Amniotic stem cell (primary cell): ENCODE measurements around the gene TRDN.
"Not testable (repeated sequence)": the region's sequence is repeated elsewhere in the genome, so short reads cannot be mapped to it uniquely, and the experiment has no call there.

ENCODE experiments used
- DNase-seq: peaks from one replicate; lab custom pipeline; 2025; lab: John Stamatoyannopoulos, UW

TRDN gene

DNA sequence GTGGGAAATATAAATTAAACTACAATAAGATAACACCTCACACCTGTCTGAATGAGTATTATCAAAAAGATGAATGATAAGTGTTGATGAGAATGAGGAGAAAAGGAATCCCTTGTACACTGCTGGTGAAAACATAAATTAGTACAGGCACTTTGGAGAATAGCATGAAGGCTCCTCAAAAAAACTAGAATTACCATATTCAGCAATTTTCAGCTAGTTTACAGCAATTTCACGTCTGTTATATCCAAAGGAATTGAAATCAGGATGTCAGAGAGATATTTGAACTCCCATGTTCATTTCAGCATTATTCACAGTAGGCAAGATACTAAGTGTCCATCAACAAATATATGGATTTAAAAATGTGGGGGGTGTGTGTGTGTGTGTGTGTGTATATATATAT lies 348.1 kb downstream of the TRDN start:
- DNase-seq: no peak

DNA sequence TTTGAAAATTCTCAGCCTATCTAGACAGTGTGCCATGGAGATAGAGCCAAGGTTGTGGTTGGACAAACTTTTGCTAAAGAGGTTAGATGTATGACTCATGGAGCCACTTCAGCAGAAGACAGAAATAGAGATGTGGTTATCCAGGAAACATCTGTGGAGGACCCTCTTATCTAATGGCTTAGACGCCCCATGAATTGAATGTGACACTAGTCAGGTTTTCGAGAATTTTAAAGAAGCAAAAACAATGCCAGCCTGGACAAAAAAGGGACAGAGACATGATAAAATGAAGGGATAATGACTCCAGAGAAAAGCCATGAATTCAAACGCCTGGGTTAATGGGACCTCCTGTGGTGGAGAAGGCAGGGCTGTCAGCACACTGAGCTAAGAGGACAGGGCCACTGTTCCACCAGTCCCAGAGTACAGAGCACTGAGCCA lies 360.2 kb downstream of the TRDN start:
- no peak for DNase-seq

DNA sequence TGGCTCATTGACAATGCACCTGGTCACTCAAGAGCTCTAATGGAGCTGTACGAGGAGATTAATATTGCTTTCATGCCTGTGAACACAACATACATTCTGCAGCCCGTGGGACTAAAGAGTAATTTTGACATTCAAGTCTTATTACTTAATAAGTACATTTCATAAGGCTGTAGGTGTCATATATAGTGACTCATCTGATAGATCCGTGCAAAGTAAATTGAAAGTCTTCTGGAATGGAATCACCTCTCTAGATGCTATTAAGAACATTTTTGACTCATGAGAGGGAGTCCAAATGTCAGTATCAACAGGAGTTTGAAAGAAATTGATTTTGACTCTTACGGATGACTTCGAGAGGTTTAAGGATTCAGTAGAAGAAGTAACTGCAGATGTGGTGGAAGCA lies 372.8 kb downstream of the TRDN start:
- DNase-seq: no peak

DNA sequence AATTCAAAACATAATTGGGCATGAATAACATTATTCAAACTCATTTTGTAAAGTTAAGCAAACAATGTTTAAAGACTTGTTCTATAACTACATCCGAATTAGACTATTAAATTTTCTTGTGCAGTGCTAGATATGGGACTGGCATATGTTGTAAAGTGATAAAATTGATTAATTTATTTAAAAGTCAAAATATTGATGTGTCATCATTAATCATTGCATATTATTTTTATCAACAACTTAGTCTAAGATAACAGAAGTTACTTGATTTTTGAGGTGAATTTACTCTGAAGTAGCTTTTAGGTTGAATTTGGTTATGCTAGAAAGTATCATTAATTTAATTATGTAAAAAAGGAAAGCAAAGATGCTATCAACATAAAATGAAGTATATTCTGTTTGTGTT lies 396.1 kb downstream of the TRDN start:
- DNase-seq: no peak

DNA sequence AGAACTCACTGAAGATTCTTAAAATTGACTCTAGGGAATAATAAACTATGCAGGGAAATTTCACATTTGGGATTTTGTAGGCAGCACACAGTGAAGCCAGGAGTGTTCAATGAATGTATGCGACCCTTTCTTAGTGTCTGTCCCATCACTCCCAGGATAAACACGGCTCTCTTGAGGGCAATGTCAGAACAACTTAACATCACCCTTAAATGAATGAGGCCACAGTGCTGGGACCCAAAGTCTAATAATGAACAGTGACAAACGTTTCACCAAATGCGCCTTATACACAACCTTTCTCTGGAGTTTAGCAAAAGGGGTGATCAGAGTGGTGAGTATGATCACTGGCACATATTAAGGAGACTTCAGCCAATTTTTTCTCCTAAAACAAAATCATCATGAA lies 403.4 kb downstream of the TRDN start:
- DNase-seq: no peak

DNA sequence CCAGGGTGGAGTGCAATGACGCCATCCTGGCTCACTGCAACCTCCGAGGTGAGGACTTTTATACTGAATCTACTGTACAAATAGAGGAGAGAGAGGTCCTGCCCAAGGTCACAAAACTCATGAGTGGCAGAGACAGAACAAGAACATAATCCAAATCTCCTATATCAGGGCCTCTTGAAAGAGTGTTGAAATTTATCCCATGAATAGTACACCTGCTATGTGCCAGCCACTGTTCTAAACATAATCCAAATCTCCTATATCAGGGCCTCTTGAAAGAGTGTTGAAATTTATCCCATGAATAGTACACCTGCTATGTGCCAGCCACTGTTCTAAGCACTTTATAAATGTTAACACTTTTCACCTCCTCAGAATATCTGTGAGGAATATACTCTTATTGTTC lies 409.0 kb downstream of the TRDN start:
- DNase-seq: not testable (repeated sequence)

DNA sequence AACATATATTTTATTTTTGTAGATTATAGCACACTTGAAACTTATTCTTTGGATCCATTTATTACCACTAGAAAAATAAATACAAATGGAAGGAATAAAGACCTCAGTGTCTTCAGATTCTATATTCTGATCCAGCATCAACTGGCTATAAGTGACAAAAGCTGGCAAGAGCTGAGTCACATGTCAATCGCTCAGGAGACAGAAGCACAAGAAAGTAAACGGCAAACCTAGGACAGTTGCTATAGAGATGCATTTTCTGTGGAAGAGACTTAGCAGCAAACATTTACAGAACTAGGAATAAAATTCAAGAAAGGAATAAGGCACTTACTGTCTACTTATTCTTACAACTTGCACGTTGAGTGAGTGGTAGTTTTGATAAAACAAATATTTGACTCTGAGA lies 410.4 kb downstream of the TRDN start:
- no peak for DNase-seq

DNA sequence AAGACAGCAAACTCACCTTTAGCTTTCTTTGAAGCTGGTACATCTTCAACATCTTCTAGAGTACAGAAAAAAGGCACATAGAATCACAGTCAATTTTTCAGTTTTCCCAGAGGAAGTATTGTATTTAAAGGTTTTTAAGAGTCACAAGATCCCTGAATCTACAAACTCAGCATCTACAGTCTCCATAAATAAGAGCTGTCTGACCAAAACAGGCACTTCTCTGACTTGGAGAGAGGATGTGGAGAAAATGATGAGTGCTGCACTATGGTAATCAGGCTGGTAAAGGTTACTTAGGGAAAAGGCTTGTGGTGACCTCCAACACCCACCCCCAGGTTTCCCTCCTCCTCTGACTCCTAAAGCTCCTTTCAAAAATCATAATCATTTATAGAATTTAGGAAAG lies 412.7 kb downstream of the TRDN start:
- DNase-seq: no peak

DNA sequence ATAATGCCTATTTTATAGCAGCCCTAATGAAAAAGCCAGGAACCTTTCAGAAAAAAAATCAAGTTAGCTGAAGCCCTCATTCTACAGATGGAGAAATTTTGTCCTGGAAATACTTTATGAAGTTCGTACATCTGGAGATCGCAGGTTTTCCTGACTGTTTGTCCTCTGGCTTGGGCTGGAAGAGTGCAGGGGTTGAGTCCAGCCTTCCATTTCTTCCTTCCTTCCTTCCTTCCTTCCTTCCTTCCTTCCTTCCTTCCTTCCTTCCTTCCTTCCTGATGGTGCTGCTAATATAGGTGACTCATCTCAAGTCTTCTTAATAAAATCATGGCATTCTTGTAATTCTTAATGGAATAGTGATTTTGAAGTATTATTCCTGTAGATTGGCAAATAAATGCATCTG lies 413.3 kb downstream of the TRDN start:
- DNase-seq: no peak

DNA sequence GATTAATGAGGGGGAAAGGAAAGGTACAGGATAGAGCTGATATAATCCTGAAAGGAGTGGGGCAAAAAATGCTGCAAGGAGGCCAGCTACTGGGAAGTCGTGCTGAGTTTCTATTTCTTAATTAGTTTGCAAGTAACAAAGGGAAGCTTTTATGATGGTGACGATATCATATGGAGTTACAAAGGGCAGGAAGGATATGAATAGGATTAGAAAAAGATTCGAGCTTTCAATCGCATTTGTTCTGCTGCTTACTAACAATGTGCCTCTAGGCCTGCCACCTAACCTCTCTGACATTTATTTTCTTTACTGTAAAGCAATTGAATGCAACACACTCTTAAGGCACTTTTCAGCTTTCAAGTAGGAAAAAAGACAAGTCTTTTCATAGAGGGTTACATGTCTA lies 421.5 kb downstream of the TRDN start:
- DNase-seq: no peak

DNA sequence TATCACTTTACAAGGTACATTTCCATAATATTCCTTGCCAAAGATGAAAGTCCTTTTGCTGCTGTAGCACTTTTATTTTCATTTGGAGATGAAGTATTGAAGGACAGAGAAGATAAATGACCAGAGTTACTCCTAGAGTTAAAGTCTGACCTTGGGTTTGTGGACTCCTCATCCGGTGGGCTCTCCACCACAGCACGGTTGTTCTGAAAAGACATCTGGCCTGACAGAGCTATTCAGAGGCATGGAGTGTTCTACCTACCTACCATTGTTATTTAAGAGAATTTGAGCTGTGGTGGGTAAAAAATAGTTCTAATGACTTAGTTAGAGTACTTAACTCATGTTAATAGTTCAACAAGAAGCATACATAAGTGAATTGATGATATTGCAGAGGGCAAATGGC lies 422.3 kb downstream of the TRDN start:
- DNase-seq: no peak

DNA sequence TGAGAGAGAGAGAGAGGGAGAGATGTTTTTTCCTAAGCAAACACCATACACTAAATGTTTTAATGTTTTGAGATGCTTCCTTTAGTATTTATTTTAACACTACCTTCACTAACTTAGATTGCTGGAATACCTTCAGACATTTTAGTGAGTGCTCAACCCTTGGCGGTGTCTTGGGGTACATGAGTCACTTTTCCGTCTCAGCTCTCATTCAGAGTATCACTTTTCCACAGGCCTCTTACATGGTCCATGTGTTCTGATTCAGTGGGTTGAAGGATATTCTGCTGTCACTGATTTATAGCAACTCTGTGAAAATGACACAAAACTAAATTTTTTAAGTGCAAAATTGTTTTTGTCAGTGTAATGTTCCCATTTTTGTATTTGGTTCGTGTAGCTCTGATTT lies 422.8 kb downstream of the TRDN start:
- no peak for DNase-seq

DNA sequence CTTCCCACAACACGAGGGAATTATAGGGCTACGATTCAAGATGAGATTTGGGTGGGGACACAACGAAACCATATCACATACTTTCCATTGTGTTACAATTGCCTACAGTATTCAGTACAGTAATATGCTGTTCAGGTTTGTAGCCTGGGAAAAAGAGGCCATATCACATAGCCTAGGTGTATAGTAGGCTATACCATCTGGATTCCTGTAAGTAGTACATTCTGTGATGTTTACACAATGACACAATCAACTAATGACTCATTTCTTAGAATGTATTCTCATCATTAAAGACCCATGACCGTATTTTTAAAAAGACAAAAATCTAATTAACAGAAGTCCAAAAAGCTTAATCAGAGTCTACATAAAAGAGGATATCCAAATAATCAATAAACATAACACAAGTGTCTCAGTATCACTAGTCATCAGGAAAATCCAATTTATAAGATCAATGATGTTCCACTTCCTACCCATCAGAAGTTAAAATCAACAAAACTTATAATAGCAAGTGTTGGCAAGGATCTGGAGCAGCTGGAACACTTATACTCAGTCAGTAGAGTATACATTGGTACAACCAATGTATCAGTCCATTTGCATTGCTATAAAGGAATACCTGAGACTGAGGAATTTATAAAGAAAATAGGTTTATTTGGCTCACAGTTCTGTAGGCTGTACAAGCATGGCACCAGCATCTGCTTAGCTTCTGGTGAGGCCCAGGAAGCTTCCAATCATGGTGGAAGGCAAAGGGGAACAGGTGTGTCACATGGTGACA lies 424.8 kb downstream of the TRDN start:
- DNase-seq: no peak

DNA sequence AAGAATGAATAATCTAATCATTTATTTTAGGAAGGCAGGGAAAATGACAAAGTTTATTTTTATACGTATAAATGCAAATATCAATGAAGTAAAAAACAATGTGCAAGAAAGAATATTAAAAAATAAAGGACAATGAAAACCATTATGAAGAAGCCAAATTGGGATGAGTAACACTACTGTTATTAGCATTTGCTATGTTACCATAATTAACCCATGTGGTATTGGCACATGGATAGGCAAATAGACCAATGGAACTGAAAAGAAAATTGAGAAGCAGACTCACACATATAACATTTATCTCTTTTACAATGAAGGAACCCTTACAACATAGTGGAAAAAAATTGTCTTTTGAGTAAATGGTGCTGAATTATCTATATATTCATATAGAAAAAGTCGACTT lies 426.1 kb downstream of the TRDN start:
- DNase-seq: no peak

DNA sequence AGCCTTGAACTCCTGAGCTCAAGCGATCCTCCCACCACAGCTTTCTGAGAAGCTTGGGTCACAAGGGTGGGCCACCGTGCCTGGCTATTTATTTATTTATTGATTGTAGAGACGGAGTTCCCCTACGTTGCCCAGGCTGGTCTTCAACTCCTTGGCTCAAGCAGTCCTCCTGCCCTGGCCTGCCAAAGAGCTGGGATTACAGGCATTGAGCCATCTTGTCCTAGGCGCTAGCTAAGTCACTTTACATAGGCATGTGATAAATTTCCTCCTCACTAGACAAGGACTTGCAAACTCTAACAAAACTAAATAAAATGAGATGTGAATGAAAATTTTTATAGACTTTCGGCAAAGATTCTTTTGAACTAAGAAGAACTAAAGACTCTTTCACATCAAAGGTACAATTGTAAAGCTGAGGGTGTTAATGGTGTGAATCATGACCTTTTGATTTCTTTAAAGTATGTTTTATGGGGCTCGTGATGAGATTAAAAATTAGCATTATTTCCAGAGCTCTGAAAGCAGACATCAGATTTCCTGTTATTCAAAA lies 428.7 kb downstream of the TRDN start:
- DNase-seq: no peak

DNA sequence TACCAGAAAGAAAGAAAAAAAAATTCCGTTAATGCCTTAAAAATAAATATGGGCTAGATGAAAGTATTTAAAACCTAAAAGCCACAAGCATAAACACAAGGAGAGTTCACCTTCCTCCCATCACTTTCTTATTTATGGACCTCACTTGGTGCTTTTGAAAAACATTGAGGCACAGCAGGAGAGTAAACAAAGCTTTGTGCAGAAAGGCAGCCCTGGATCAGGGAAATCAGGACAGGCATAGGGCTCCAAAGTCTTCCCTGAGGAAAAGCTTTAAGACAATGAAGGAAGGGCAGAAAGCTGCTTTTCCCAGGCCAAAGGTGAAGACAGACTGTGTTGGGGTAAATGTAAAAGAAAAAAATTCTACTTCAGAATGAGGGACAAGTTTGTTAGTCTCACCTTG lies 432.8 kb downstream of the TRDN start:
- no peak for DNase-seq

DNA sequence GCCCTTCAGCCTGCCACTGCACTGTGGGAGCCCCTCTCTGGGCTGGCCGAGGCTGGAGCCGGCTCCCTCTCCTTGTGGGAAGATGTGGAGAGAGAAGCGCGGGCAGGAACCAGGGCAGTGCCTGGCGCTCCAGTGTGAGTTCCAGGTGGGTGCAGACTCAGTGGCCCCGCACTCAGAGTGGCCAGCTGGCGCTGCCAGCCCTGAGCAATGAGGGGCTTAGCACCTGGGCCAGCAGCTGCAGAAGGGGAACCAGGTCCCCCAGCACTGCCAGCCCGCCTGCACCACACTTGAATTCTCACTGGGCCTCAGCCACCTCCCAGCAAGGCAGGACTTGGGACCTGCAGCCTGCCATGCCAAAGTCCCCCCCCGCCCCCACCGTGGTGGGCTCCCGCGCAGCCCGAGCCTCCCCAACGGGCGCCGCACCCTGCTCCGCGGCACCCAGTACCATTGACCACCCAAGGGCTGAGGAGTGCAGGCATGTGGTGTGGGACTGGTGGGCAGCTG lies 434.8 kb downstream of the TRDN start:
- no peak for DNase-seq

DNA sequence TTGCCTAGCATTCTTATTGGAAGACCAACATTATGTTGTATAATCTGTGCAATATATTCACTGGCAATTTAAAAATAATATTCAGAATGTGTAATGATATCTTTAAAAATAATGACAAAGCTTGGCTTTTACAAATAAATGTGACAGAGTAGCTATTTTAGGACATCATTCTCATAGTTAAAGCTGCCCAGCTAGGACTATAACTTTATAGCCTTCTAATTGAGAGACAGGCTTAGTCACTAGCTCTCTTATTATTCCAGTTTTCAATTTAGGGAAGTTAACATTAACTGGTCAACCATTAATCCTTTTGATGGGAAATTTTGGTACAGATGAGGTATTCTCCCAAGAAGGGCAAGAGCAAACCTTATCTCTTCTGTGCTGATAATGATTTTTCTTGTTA lies 443.5 kb downstream of the TRDN start:
- no peak for DNase-seq

DNA sequence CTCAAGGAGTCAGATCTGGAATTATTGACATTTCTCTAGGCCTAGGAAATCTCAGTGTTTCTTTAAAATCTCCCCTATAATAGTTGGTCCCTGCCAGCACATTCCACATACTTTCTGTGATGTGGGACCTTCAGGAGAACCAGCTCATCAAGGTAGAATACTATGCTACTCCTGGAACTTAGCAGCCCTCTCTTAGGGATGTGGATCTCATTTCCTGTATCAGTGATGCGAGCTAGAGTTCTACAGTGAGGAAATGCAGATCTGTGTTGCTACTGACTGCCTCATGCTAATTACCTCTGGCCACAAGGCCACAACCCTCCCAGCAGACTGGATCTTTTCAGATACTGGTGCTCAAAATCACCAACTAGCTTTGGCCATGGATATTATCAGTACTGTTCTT lies 446.9 kb downstream of the TRDN start:
- no peak for DNase-seq

DNA sequence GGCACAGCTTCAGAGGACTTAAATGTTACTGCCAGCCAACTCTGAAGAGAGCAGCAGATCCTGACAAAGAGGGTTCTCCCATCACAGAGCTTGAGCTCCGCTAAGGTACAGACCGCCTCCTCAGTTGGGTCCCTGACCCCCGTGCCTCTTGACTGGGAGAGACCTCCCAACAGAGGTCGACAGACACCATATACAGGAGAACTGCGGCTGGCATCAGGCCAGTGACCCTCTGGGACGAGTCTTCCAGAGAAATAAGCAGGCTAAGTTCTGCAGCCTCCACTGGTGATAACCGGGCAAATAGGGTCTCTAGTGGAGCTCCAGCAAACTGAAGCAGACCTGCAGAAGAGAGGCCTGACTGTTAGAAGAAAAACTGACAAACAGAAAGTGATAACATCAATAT lies 453.8 kb downstream of the TRDN start:
- no peak for DNase-seq

DNA sequence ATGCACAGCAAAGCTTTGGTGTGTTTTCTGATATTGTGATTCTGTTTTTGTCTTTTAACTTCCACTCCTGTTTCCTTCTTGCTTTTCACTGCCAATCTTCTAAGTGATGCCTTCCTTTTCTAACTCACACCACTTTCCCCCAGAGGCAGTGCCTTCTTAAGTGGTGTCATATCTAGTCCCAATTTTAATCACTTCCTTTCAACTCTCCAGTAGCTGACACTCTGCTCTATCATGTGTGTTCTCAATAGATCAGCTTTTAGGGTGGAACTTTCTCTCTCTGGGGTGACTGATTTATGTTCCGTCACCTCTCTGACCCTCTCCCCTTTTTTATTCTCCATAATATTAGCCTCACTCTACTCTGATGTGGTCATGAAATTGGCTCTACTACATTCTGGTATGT lies 460.0 kb downstream of the TRDN start:
- DNase-seq: no peak

DNA sequence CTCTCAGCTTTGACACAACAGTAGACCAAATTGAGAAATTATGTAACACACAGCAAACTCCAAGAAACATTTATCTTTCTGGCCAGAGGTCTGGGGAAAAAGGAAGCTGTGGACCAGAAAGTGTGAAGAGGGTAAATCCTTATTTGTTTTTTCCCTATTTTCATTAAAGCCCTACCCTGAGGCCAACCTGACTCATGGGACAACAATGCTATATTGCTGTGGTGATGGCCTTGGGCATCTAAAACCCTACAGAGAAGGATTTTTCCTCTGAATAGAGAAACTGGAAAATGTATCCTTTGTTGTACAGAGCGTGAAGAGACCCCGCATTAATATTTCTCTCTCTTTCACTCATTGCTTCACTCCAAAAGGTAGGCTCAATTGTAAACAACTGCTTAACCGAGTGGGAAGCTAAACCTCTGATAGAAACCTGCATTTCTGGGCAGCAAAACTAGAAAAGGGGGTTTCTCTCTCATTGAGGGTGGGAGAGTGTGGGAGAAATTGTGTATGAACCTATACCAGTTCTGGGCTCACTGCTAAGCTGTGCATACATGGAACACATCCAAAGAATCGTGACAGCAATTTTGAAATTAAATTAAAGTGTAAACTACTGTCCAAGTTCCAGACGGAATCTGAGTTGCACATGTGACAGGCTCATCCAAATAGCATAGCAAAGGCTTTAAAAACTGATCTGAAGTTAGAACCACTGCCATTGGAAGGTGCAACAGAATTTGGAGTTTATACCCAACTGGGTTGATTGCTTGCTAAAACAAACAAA lies 465.2 kb downstream of the TRDN start:
- no peak for DNase-seq

DNA sequence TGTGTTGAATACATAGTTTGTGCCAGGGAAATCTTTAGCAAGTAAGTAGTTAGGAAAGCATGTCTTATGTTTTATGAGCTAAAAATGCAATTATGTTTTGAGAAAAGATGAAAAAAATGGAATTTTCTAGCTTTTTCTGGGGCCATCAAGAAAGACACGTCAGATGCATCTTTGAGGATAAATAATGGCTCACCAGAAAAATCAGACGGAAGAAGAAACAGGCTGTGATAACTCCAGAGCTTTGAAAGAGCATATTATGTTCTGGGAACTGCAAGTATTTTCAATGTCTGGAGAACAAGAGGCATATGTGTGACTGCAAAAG lies 467.0 kb downstream of the TRDN start:
- no peak for DNase-seq
